ENCODE data around the gene EPHB6.

DNA sequence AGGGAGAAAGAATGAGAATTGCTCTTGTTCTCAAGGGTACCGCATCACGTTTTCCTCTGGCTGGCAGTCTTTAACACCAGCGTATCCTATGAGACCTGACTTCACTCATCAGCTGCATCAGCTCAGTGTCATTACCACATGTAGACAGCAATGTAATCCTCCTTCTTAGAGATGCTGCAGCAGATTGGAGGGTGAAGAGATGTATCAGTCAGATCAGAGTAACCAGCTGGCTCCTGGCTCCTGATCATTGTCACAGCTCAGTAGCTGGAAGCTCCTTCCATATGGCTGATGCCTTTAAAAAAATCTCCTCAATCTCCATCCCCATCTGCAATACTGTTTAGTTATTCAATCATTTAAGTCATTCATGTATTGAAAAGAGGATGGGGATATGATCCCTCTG is 39.7 kb upstream of the EPHB6 start:
- TF ChIP-seq, protein P1, sequence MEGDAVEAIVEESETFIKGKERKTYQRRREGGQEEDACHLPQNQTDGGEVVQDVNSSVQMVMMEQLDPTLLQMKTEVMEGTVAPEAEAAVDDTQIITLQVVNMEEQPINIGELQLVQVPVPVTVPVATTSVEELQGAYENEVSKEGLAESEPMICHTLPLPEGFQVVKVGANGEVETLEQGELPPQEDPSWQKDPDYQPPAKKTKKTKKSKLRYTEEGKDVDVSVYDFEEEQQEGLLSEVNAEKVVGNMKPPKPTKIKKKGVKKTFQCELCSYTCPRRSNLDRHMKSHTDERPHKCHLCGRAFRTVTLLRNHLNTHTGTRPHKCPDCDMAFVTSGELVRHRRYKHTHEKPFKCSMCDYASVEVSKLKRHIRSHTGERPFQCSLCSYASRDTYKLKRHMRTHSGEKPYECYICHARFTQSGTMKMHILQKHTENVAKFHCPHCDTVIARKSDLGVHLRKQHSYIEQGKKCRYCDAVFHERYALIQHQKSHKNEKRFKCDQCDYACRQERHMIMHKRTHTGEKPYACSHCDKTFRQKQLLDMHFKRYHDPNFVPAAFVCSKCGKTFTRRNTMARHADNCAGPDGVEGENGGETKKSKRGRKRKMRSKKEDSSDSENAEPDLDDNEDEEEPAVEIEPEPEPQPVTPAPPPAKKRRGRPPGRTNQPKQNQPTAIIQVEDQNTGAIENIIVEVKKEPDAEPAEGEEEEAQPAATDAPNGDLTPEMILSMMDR (IDR thresholded peaks at IDR 0.05), result no peak
- no peak for TF ChIP-seq POLR2A (IDR thresholded peaks at IDR 0.05)
